Fibroblast of pulmonary artery (primary cell): ENCODE results near the gene PP2D1.
"Not testable (repeated sequence)": the region's sequence is repeated elsewhere in the genome, so short reads cannot be mapped to it uniquely, and the experiment has no call there.

Source experiments
- DNase-seq: peaks from one replicate; pipeline ENCODE4 v3.0.0-alpha.2; 2010; ENCODE audit warnings: low read depth
- H3K4me3 ChIP-seq: replicated peaks from 2 replicates; pipeline ENCODE4 v1.5.1; 2011; ENCODE audit warnings: low read depth, mild to moderate bottlenecking, control low read depth, low read length, moderate library complexity
- CTCF ChIP-seq: IDR thresholded peaks from 2 replicates; pipeline ENCODE4 v1.5.1; 2011; ENCODE audit warnings: mild to moderate bottlenecking, control low read depth, low read length, inconsistent platforms; ENCODE audit errors: missing control alignments

PP2D1 gene

DNA sequence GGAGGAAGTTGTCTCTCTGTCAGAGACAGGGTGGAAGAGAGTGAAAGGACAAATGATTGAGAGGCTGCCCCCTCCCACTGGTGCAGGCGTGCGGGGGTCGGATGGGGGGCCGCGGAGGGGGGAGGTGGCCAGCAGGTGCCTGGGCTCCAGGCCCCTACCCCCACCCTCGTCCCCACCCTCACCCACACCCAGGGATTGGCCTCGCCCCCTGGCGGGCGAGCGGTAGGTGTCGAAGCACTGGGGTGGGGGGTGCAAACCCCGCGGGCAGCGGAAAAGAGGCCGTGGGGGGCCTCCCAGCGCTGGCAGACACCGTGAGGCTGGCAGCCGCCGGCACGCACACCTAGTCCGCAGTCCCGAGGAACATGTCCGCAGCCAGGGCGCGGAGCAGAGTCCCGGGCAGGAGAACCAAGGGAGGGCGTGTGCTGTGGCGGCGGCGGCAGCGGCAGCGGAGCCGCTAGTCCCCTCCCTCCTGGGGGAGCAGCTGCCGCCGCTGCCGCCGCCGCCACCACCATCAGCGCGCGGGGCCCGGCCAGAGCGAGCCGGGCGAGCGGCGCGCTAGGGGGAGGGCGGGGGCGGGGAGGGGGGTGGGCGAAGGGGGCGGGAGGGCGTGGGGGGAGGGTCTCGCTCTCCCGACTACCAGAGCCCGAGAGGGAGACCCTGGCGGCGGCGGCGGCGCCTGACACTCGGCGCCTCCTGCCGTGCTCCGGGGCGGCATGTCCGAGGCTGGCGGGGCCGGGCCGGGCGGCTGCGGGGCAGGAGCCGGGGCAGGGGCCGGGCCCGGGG, 27.9 kb upstream of the PP2D1 start, which contains the start of gene KAT2B:
KAT2B (plus strand) TSS at position 682 of the 783 bp plus-strand sequence; CDS start at position 714, 32 bp downstream.
- peak; percentile 45 for TF ChIP-seq CTCF
- peak; percentile 50 for DNase-seq
- H3K4me3 ChIP-seq = peak within 1 kb of the TSS; percentile 70

DNA sequence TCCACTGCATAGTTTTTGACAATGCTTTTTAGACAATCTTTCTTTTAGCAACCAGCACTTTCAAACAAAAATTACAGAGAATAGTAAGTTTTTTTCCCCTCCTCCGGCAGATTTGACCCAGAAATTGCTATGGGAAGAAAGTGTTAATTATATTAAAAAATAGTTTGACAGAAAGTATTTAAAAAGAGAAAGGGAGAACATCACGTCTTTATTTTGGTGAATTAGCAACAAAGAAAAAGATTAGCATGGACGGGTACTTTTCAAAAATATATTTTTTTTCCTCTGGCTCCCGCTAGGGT, 27.4 kb upstream of the PP2D1 start:
- peak overlapping the region; percentile 70 for H3K4me3 ChIP-seq
- DNase-seq = no peak
- no peak for TF ChIP-seq CTCF

GRCh38 chr3:20038699-20039465, 26.8 kb upstream of the PP2D1 start:
- no peak for TF ChIP-seq CTCF
- DNase-seq = no peak
- peak overlapping the region; percentile 70 for H3K4me3 ChIP-seq

- TF ChIP-seq CTCF = no peak
- H3K4me3 ChIP-seq = no peak overlapping the region
- DNase-seq = no peak
These were observed 25.4 kb upstream of the PP2D1 start for GRCh38 chr3:20037255-20037996.

GRCh38 chr3:20035019-20035418, 23.0 kb upstream of the PP2D1 start:
- no peak for TF ChIP-seq CTCF
- DNase-seq = no peak
- no peak overlapping the region for H3K4me3 ChIP-seq

GRCh38 chr3:20031939-20032338, 19.9 kb upstream of the PP2D1 start:
- not testable (repeated sequence) for DNase-seq, H3K4me3 ChIP-seq

GRCh38 chr3:20028905-20029331, 16.9 kb upstream of the PP2D1 start:
- TF ChIP-seq CTCF = no peak
- no peak overlapping the region for H3K4me3 ChIP-seq
- DNase-seq = no peak
